Ishikawa (cell line): Measurements from ENCODE around the gene LAMB3.

ENCODE experiments used
- CEBPB ChIP-seq: IDR thresholded peaks from 2 replicates; pipeline ENCODE4 v1.6.1; 2012
- CREB1 ChIP-seq: IDR thresholded peaks from 2 replicates; pipeline ENCODE4 v1.6.1; 2012; ENCODE audit warnings: low read depth
- EGR1 ChIP-seq: IDR thresholded peaks from 2 replicates; pipeline ENCODE4 v1.6.1; 2012
- EP300 ChIP-seq: IDR thresholded peaks from 2 replicates; pipeline ENCODE4 v1.6.1; 2012; ENCODE audit warnings: borderline replicate concordance
- FOXM1 ChIP-seq: IDR thresholded peaks from 2 replicates; pipeline ENCODE4 v1.6.1; 2012; ENCODE audit warnings: low read depth, borderline replicate concordance
- NFIC ChIP-seq: IDR thresholded peaks from 2 replicates; pipeline ENCODE4 v1.6.1; 2012
- RAD21 ChIP-seq: IDR thresholded peaks from 2 replicates; pipeline ENCODE4 v1.6.1; 2012; ENCODE audit warnings: low read depth
- TAF1 ChIP-seq: IDR thresholded peaks from 2 replicates; pipeline ENCODE4 v1.6.1; 2012; ENCODE audit warnings: low read depth, mild to moderate bottlenecking
- TCF12 ChIP-seq: IDR thresholded peaks from 2 replicates; pipeline ENCODE4 v1.6.1; 2012; ENCODE audit warnings: low read depth
- TEAD4 ChIP-seq: IDR thresholded peaks from 2 replicates; pipeline ENCODE4 v1.6.1; 2012
- YY1 ChIP-seq: IDR thresholded peaks from 2 replicates; pipeline ENCODE4 v1.6.1; 2012; ENCODE audit warnings: low read depth
- ZBTB7A ChIP-seq: IDR thresholded peaks from 2 replicates; pipeline ENCODE4 v1.6.1; 2012; ENCODE audit warnings: low read depth
- TF ChIP-seq, protein P1 (sequence below): IDR thresholded peaks from 2 replicates; pipeline ENCODE4 v1.6.1; 2012
- TF ChIP-seq, protein P2 (sequence below): IDR thresholded peaks from 2 replicates; pipeline ENCODE4 v1.6.1; 2012; ENCODE audit warnings: low read depth, mild to moderate bottlenecking
- TF ChIP-seq, protein P3 (sequence below): IDR thresholded peaks from 2 replicates; pipeline ENCODE4 v1.6.1; 2012

The LAMB3 gene

DNA sequence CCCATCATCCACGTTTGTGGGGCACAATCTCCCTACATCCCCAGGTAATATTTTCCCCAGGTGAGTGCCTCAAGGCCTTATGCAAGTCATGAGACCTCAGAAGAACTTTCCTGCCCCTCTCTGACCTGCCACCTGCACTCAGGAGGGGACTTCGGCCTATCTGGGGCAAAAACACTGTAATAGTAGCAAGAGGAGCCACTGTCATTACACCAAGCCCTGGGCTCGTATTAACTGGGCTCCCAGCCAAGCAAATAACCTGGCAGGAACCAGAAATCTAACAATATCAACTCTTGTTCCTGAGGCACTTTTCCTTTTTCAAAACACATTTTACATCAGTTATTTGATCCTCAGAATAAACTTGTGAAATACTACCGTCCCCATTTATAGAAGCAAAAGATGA lies 30.9 kb downstream of the LAMB3 start:
- TF ChIP-seq YY1 (no peak), TAF1 (no peak), TEAD4 (no peak), TCF12 (no peak)

- TF ChIP-seq TAF1: no peak
- TF ChIP-seq, protein P1, sequence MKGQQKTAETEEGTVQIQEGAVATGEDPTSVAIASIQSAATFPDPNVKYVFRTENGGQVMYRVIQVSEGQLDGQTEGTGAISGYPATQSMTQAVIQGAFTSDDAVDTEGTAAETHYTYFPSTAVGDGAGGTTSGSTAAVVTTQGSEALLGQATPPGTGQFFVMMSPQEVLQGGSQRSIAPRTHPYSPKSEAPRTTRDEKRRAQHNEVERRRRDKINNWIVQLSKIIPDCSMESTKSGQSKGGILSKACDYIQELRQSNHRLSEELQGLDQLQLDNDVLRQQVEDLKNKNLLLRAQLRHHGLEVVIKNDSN: no peak
- TF ChIP-seq TCF12: no peak
- TF ChIP-seq, protein P2, sequence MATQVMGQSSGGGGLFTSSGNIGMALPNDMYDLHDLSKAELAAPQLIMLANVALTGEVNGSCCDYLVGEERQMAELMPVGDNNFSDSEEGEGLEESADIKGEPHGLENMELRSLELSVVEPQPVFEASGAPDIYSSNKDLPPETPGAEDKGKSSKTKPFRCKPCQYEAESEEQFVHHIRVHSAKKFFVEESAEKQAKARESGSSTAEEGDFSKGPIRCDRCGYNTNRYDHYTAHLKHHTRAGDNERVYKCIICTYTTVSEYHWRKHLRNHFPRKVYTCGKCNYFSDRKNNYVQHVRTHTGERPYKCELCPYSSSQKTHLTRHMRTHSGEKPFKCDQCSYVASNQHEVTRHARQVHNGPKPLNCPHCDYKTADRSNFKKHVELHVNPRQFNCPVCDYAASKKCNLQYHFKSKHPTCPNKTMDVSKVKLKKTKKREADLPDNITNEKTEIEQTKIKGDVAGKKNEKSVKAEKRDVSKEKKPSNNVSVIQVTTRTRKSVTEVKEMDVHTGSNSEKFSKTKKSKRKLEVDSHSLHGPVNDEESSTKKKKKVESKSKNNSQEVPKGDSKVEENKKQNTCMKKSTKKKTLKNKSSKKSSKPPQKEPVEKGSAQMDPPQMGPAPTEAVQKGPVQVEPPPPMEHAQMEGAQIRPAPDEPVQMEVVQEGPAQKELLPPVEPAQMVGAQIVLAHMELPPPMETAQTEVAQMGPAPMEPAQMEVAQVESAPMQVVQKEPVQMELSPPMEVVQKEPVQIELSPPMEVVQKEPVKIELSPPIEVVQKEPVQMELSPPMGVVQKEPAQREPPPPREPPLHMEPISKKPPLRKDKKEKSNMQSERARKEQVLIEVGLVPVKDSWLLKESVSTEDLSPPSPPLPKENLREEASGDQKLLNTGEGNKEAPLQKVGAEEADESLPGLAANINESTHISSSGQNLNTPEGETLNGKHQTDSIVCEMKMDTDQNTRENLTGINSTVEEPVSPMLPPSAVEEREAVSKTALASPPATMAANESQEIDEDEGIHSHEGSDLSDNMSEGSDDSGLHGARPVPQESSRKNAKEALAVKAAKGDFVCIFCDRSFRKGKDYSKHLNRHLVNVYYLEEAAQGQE: no peak
- no peak for TF ChIP-seq CEBPB
- TF ChIP-seq YY1: no peak
- TF ChIP-seq NFIC: no peak
- TF ChIP-seq ZBTB7A: no peak
- TF ChIP-seq, protein P3, sequence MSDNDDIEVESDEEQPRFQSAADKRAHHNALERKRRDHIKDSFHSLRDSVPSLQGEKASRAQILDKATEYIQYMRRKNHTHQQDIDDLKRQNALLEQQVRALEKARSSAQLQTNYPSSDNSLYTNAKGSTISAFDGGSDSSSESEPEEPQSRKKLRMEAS: no peak
- no peak for TF ChIP-seq EP300
- TF ChIP-seq FOXM1: no peak
These were observed 31.7 kb downstream of the LAMB3 start for GRCh38 chr1:209620487-209620884.

DNA sequence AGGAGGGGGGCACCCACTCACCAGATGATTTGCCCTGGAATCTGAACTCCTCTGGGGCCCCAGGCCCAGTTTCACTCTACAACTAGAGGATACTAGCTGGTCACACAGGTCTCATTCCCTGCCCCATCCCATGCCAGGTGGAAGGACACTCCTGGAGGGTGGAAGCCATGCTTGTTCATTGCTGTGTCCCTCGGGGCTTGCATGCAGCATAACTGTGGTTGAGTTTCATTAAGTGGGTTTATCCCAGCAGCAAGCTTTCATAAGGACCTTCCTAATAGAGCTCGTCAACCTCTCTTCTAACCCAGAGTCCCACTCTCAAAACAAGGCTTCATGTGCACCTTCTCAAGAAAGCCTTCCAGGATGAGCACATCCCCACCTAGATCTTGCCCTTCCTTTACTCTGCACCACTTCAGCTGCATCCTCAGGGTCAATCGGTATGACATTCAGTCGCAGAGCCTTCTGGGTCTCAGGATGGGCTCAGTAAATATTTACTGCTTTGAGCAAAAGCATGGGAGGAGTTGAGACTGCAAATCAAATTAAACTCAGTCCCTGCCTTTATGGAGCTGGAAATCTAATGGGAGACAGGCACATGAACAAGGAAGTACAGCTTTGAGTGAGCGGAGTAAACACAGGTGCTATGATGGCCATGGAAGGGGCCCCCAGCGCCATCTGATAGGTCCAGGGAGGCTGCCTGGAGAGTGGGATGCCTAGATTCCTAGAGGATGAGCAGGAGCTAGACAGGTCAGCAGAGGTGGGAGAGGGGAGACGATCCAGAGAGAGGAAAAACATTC lies 32.3 kb downstream of the LAMB3 start:
- TF ChIP-seq, protein P3: no peak
- TF ChIP-seq FOXM1 (no peak), ZBTB7A (no peak), NFIC (no peak), EGR1 (no peak), EP300 (no peak), YY1 (no peak), RAD21 (no peak)
- TF ChIP-seq, protein P1: no peak

- TF ChIP-seq TCF12 (no peak), CREB1 (no peak), EP300 (no peak), ZBTB7A (no peak), CEBPB (no peak), TEAD4 (no peak), NFIC (no peak), EGR1 (no peak)
- TF ChIP-seq, protein P1: no peak
- TF ChIP-seq, protein P2: no peak
These were observed 33.3 kb downstream of the LAMB3 start for GRCh38 chr1:209618756-209619420.

GRCh38 chr1:209618291-209618690 lies 33.9 kb downstream of the LAMB3 start:
- TF ChIP-seq YY1 (no peak), CREB1 (no peak), RAD21 (no peak), NFIC (no peak), EP300 (no peak), CEBPB (no peak), EGR1 (no peak), TCF12 (no peak), ZBTB7A (no peak), FOXM1 (no peak), TEAD4 (no peak), TAF1 (no peak)
- TF ChIP-seq, protein P3: no peak
- TF ChIP-seq, protein P1: no peak
- TF ChIP-seq, protein P2: no peak
